Central memory CD8-positive, alpha-beta T cell (primary cell): ENCODE measurements around the gene BICD1.

Source experiments
- ATAC-seq: fragments of 150-1000 bp; cut with Tn5 transposase; replicated peaks from 2 replicates; pipeline ENCODE4 v1.10.0; 2022; ENCODE audit warnings: mild to moderate bottlenecking, moderate FRiP score, moderate number of reproducible peaks; ENCODE audit not compliant: poor library complexity, severe bottlenecking; ENCODE audit errors: extremely low read depth
- DNase-seq, 2 donors: peaks; one replicate each; pipeline ENCODE4 v3.0.0; 2021; ENCODE audit warnings: low spot score in 2 of 2
- H3K27ac Mint-ChIP-seq: one replicate; pipeline ENCODE4 v1.8.0; 2022; ENCODE audit warnings: low read depth, mild to moderate bottlenecking, moderate library complexity, mixed read lengths
- H3K27me3 Mint-ChIP-seq: one replicate; pipeline ENCODE4 v1.8.0; 2022; ENCODE audit warnings: mixed read lengths
- H3K36me3 Mint-ChIP-seq: one replicate; pipeline ENCODE4 v1.8.0; 2022; ENCODE audit warnings: mild to moderate bottlenecking, moderate library complexity, mixed read lengths; ENCODE audit not compliant: insufficient read depth
- H3K4me1 Mint-ChIP-seq: one replicate; pipeline ENCODE4 v1.8.0; 2022; ENCODE audit warnings: mixed read lengths
- H3K4me3 Mint-ChIP-seq: one replicate; pipeline ENCODE4 v1.8.0; 2022; ENCODE audit warnings: mild to moderate bottlenecking, moderate library complexity, mixed read lengths
- H3K9me3 Mint-ChIP-seq: one replicate; pipeline ENCODE4 v1.8.0; 2022; ENCODE audit warnings: mixed read lengths

BICD1 gene

GRCh38 chr12:32252199-32253073 lies 145.8 kb downstream of the BICD1 start:
- H3K36me3 Mint-ChIP-seq = no peaks in the 10 kb centered on the region
- no peak for ATAC-seq
- H3K27me3 Mint-ChIP-seq = no peaks in the 10 kb centered on the region
- no peak overlapping the region for H3K4me3 Mint-ChIP-seq
- H3K4me1 Mint-ChIP-seq = peaks cover 5% of the 10 kb centered on the region
- no peak overlapping the region for H3K27ac Mint-ChIP-seq
- no peak for DNase-seq
- H3K9me3 Mint-ChIP-seq = no peaks in the 10 kb centered on the region

GRCh38 chr12:32253154-32253790 lies 146.6 kb downstream of the BICD1 start:
- ATAC-seq = no peak
- Mint-ChIP-seq H3K9me3 (peaks cover under 1% of the 10 kb centered on the region), H3K27me3 (no peaks in the 10 kb centered on the region), H3K36me3 (no peaks in the 10 kb centered on the region), H3K27ac (no peak overlapping the region), H3K4me3 (no peak overlapping the region), H3K4me1 (peaks cover 5% of the 10 kb centered on the region)
- no peak for DNase-seq

GRCh38 chr12:32254260-32254956 lies 147.8 kb downstream of the BICD1 start:
- Mint-ChIP-seq H3K27ac (no peak overlapping the region), H3K36me3 (no peaks in the 10 kb centered on the region), H3K27me3 (no peaks in the 10 kb centered on the region), H3K4me1 (peaks cover 5% of the 10 kb centered on the region), H3K4me3 (no peak overlapping the region), H3K9me3 (peaks cover 3% of the 10 kb centered on the region)
- no peak for ATAC-seq
- no peak for DNase-seq

- Mint-ChIP-seq H3K4me3 (no peak overlapping the region), H3K27ac (no peak overlapping the region), H3K36me3 (no peaks in the 10 kb centered on the region), H3K27me3 (no peaks in the 10 kb centered on the region), H3K9me3 (peaks cover 3% of the 10 kb centered on the region), H3K4me1 (peaks cover 5% of the 10 kb centered on the region)
- ATAC-seq (no peak), DNase-seq (no peak)
Observed at GRCh38 chr12:32255588-32255987, 148.9 kb downstream of the BICD1 start.

- Mint-ChIP-seq H3K4me3 (no peak overlapping the region), H3K36me3 (no peaks in the 10 kb centered on the region), H3K27ac (no peak overlapping the region), H3K4me1 (peaks cover 11% of the 10 kb centered on the region), H3K9me3 (peaks cover 3% of the 10 kb centered on the region), H3K27me3 (no peaks in the 10 kb centered on the region)
- ATAC-seq = no peak
- no peak for DNase-seq
Observed at GRCh38 chr12:32257695-32258496, 151.2 kb downstream of the BICD1 start.

GRCh38 chr12:32260696-32261095 lies 154.0 kb downstream of the BICD1 start:
- H3K9me3 Mint-ChIP-seq = peaks cover 3% of the 10 kb centered on the region
- DNase-seq = no peak
- no peaks in the 10 kb centered on the region for H3K36me3 Mint-ChIP-seq
- no peak overlapping the region for H3K27ac Mint-ChIP-seq
- peaks cover 11% of the 10 kb centered on the region for H3K4me1 Mint-ChIP-seq
- H3K4me3 Mint-ChIP-seq = no peak overlapping the region
- no peak for ATAC-seq
- H3K27me3 Mint-ChIP-seq = no peaks in the 10 kb centered on the region

- Mint-ChIP-seq H3K36me3 (no peaks in the 10 kb centered on the region), H3K4me3 (no peak overlapping the region), H3K27me3 (no peaks in the 10 kb centered on the region), H3K4me1 (peaks cover 6% of the 10 kb centered on the region), H3K9me3 (peaks cover 3% of the 10 kb centered on the region), H3K27ac (no peak overlapping the region)
- ATAC-seq (no peak), DNase-seq (no peak)
Observed at GRCh38 chr12:32261638-32262037, 155.0 kb downstream of the BICD1 start.

GRCh38 chr12:32264961-32265360 lies 158.3 kb downstream of the BICD1 start:
- DNase-seq = no peak
- H3K4me1 Mint-ChIP-seq = peaks cover 6% of the 10 kb centered on the region
- no peaks in the 10 kb centered on the region for H3K36me3 Mint-ChIP-seq
- no peaks in the 10 kb centered on the region for H3K9me3 Mint-ChIP-seq
- no peak overlapping the region for H3K4me3 Mint-ChIP-seq
- ATAC-seq = no peak
- no peaks in the 10 kb centered on the region for H3K27me3 Mint-ChIP-seq
- no peak overlapping the region for H3K27ac Mint-ChIP-seq

GRCh38 chr12:32265456-32265855 lies 158.8 kb downstream of the BICD1 start:
- no peaks in the 10 kb centered on the region for H3K9me3 Mint-ChIP-seq
- ATAC-seq (no peak), DNase-seq (no peak)
- H3K4me1 Mint-ChIP-seq = peaks cover 6% of the 10 kb centered on the region
- no peaks in the 10 kb centered on the region for H3K36me3 Mint-ChIP-seq
- H3K4me3 Mint-ChIP-seq = no peak overlapping the region
- H3K27me3 Mint-ChIP-seq = no peaks in the 10 kb centered on the region
- no peak overlapping the region for H3K27ac Mint-ChIP-seq

GRCh38 chr12:32265951-32266350 lies 159.3 kb downstream of the BICD1 start:
- no peaks in the 10 kb centered on the region for H3K27me3 Mint-ChIP-seq
- H3K9me3 Mint-ChIP-seq = no peaks in the 10 kb centered on the region
- peaks cover 6% of the 10 kb centered on the region for H3K4me1 Mint-ChIP-seq
- H3K36me3 Mint-ChIP-seq = no peaks in the 10 kb centered on the region
- DNase-seq = no peak
- H3K27ac Mint-ChIP-seq = no peak overlapping the region
- H3K4me3 Mint-ChIP-seq = no peak overlapping the region
- ATAC-seq = no peak

- no peak for DNase-seq
- Mint-ChIP-seq H3K4me3 (no peak overlapping the region), H3K27ac (no peak overlapping the region), H3K36me3 (no peaks in the 10 kb centered on the region), H3K27me3 (no peaks in the 10 kb centered on the region), H3K9me3 (no peaks in the 10 kb centered on the region), H3K4me1 (no peaks in the 10 kb centered on the region)
- no peak for ATAC-seq
Observed at GRCh38 chr12:32266756-32267155, 160.1 kb downstream of the BICD1 start.
